NCI-H146 treated with DMSO at 0.1 percent for 48 hours (cell line): ENCODE data around the gene KCNG2.

ENCODE experiments used
- DNase-seq: peaks from one replicate; lab custom pipeline; 2025; ENCODE audit not compliant: unreplicated experiment; lab: John Stamatoyannopoulos, UW

Gene KCNG2

GRCh38 chr18:79818036-79818435 is 20.3 kb downstream of the KCNG2 start:
- DNase-seq: no peak

GRCh38 chr18:79818631-79819030 is 20.9 kb downstream of the KCNG2 start:
- no peak for DNase-seq

DNA sequence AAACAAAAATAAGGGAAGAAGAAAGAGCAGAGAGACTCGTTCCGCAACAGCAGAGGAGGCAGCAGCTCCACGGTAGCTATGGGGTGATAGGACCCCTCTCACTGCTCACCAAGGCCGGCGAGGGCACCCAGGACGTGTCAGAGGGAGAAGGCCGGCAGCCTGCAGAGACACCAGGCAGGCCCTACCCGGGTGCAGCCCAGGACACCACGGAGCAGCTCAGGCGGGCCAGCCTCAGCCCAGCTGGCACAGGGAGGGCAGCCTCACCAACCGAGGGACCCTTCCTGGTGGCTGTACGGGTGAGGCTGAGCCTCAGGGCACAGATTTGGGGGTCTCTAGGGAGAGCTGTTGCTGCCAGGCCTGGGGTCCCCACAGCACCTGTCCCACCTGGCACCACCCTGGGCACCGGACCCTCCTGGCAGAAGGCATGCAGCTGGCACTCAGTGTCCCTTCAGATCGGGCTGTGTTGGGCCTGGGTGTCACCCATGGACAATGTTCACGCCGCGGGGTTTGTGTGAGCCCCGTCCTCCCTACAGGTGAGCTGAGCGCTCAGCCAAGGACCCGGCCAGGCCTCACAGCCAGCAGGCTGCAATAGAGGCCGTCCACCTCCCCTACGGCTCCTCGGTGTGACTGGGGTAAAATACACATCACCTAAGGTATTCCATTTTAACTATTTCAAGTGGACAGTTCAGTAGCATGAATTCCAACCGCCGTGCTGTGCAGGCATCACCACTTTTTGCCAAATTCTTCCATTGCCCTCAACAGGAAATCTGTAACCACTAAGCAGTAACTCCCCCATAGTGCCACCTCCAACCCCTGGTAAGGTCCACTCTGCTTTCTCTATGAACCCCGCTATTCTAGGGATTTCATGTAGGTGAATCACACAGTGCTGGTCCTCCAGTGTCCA is 21.6 kb downstream of the KCNG2 start:
- no peak for DNase-seq

GRCh38 chr18:79819968-79820351 is 22.2 kb downstream of the KCNG2 start:
- no peak for DNase-seq

DNA sequence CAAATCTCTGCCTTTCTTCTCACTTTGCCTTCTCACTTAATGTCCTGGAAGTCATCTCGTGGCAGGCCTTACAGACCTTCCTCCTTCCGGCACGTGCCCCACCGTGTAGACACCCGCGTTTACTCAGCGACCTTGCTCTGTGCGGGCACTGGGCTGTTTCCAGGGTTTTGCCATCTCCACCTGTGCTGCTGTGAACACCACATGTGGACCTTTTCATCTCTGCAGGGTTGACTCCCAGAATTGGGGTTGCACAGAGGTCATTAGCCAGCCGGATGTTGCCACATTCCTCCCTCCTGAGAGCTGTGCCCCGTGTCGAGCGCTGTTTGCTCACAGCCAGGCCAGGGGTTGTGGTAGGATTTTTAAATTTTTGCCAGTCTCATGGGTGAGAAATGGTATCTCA is 25.4 kb downstream of the KCNG2 start:
- no peak for DNase-seq

GRCh38 chr18:79825913-79826312 is 28.2 kb downstream of the KCNG2 start:
- no peak for DNase-seq

DNA sequence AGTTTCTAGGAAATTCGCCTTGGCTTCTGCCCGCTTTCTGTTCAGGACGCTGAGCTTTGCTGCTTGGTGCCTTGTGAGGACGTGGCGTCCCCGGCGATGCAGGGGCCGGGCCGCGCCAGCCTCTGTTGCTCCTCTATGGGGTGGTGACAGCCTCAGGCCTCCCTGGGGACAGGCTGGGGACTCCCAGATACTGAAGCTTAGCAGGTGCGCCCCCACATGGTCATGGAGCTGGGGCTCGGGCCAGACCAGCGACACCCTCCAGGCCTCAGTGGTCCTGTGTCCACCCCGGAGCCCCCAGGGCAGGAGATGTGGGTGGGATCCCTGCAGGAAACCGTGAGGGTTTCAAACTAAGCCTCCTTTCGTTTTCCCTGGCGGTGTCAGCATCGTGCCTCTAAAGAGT is 29.2 kb downstream of the KCNG2 start:
- DNase-seq: no peak

DNA sequence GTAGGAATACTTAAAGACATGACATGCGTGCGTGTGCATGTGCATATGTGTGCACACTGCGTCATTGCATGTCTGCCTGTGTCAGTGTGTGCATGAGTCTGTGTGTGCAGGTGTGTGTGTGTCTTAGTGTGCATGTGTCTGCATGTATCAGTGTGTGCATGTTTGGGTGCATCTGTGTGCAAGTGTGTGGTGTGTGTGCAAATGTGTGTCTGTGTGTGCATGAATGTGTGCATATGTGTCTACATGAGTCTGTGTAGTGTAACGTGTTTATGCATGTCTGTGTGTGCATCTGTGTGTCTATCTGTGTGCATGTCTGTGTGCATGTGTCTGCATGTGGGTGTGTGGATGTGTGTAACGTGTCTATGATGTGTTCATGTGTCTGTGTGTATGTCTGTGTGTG is 30.5 kb downstream of the KCNG2 start:
- DNase-seq: no peak

DNA sequence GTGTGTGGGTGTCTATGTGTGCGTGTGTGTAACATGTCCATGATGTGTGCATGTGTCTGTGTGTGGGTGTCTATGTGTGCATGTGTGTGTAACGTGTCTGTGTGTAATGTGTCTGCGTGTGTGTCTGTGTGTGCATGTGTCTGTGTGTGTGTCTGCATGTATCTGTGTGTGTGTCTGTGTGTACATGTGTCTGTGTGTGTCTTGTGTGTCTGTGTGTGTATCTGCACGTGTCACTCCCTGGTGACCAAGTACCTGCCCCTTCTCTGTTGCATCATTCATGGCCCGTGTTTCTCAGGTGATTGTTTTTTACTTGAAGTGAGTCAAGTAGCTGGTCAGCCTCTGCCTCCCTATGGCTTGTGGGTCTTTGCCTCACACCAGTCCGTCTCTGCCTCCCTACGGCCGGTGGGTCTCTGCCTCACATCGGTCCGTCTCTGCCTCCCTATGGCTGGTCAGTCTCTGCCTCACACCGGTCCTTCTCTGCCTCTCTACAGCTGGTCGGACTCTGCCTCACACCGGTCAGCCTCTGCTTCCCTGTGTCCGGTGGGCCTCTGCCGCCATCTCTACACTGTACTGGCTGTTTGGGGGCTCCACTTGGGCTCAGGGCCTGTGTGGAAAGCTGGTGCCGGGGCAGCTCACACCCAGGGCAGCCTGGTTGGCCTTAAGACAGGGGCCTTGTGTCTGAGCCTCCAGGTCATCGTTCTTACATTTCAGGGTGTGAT is 31.6 kb downstream of the KCNG2 start:
- no peak for DNase-seq

DNA sequence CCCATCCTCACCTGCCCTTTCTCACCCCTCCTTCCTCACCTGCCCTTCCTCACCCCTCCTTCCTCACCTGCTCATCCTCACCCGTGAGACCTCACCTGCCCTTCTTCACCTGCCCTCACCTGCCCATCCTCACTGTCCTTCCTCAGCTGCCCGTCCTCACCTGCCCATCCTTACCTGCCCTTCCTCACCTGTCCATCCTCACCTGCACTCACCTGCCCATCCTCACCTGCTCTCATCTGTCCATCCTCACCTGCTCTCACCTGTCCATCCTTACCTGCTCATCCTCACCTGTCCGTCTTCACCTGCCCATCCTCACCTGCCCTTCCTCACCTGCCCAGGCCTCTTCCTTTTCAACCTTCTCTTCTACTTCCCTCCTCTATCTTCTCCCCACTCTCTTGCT is 34.4 kb downstream of the KCNG2 start:
- DNase-seq: no peak

- DNase-seq: no peak
Measured at GRCh38 chr18:79834834-79835233, 37.1 kb downstream of the KCNG2 start.

DNA sequence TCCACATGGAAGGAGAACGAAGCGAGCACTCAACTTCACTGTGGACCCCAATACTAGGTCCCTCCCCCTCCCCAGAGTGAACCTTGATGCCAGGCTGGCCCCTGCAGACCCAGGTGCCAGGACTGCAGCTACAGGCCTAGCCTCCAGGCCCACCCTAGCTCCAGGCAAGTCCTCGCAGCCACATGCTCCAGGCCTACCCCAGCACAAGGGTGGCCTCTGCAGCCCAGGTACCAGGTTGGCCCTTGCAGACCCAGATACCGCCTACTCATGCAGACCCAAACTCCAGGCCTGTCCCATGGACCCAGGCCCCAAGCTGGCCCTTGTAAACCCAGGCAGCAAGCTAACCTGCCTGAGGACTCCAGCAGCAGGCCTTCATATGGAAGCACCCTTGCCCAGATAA is 44.2 kb downstream of the KCNG2 start:
- DNase-seq: no peak

DNA sequence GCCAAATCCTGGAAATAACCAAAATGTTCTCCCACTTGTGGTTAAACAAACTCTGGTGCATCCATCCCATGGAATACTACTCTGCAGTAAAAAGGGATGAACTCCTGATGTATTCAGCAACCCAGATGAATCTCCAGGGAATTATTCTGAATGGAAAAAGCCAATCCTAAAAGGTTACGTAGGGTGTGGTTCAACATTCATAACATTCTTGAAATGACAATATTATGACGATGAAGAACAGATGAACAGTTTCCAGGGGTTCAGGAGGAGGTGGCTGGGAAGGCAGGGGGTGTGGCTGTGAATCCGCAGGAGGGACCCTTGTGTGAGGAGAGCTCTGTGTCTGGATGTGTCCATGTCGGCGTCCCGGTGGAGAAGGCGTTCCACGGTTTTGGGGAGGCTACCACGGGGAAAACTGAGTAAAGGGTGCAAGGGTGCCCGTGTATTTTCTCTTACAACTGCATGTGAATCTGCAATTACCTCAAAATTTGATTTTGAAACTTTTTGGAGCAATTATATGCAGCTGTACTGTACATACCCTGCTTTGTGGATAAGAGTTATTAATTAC is 47.3 kb downstream of the KCNG2 start:
- DNase-seq: no peak

DNA sequence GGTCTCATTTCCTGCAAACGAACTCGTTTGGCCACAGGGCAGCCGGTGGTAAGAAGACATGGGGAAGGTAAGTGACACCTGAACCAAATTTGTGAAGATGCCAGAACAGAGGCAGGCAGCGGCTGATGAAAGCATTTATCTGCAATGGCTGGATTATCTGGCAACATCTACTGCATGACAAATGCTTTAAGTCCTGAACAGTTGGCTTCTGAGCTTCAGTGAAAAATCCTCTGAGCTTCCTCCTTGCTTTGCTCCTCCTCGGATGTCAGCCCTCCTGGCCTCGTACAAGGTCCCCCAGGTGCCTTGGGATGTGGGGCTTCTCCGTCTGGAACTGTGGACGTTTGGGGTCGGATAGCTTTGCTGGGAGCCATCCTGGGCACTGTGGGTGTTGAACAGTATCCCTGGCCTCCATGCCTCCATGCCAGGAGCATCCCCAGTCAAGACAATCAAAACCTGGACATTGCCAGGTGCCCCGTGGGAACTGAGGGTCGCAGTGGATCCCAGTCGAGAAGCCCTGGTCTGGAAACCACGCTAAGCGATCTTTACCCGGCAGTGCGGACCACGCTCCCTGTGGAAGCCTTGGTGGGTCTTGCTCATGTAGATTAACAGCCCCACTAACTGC is 49.3 kb downstream of the KCNG2 start:
- no peak for DNase-seq

DNA sequence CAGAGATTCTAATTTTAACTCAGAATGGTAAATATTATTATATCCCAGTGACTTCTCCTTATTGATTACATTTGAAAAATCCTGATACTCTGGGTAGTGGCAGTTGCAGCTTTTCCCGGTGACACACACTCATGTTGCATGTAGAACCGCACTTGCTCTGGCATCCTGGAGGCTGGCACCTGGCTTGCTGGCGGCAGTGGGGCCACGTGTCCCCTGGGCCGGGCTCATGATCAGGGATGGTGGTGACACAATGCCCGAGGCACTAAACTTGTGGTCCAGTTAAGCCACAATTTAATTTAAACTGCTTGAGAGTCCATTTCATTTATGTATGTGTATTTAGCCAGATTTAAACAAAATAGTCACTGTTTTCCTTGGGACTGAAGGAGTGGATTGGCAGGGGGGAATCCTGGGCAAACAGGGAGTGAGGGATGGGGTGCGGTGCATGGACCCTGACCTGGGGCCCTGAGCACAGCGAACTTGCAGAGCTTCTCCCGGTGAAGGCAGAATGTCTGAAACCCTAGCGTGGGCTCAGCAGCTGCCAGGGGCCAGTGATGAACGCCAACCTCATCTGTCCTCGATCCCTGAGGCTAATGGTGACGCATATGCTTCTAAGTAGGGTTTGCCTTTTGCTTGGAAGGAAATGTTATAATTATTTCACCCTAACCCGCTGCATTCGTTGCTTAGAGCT is 50.0 kb downstream of the KCNG2 start:
- no peak for DNase-seq

GRCh38 chr18:79848294-79848578 is 50.5 kb downstream of the KCNG2 start:
- no peak for DNase-seq

- no peak for DNase-seq
Measured at GRCh38 chr18:79848579-79849327, 51.0 kb downstream of the KCNG2 start.

DNA sequence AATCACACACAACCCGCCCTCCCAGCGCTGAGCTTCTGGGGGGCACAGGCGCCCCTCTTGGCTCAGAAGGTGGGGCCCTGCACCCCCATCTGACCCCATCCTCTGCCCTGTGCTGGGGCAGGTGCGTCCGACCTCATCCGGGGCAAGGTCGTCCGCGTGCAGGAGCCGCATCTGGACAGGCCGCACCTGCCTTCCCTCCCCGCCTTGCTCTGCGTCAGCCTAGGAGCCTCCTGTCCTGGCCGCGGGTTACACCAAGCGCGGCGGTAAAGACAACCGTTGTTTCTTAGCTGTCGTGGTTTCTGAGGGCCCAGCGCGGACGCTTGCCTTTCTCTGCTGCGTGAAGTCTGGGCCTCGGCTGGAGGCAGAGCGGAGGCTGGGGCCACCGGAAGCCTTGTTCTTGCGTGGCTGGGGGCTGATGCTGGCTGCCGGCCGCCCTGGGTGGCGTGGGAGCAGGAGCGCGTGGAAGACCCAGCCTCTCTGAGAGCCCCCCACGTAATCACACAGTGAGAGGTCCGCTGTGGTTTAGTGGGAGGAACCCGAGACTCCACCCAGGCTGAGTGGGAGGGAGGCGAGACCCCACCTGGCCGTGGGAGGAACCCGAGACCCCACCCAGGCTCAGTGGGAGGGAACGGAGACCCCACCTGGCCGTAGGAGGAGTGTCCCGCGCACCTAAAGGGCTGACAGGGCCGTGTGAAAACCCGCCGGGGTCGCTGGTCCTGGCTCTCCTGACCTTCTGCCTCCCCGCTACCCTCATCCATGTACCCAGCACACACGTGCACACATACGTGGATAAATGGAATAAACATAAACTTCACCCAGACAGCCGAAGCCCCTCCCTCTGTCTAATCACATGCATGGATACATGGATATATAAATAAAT is 51.8 kb downstream of the KCNG2 start:
- no peak for DNase-seq

DNA sequence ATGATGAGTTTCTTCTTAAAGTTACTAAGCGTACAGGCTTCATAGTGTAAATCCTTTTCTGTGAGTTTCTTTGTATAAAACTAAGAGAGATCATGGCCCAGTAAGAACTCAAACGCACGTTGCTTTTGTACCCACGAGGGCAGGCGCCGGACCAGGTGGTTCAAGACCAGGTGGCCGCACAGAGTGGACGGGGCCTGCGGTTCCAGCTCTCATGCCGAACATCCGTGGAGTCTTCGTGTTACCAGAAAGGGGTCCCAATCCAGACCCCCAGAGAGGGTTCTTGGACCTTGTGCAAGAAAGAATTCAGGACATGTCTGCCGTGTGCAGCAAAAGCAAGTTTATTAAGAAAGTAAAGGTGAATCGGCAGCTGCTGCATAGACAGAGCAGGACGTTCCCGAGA is 53.0 kb downstream of the KCNG2 start:
- DNase-seq: no peak

DNA sequence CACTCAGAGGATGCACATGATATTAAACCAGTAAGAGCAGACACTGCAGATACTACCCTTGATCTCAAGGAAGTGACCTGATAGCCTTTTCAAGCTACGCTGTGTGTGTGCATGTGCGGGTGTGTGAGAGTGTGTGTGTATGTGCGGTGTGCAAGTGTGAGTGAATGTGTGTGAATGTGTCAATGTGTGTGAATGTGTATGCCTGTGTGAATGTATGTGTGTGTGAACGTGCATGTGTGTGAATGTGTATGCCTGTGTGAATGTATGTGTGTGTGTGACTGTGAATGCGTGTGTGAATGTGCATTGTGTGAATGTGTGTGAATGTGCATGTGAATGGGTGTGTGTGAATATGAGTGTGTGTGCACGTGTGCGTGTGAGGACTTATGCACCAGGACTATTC is 53.8 kb downstream of the KCNG2 start:
- DNase-seq: no peak
